Kidney (tissue), 14 donors: ENCODE results near the gene KCNT1. TPM values are rescaled to one million over a fixed set of nuclear protein-coding genes. Genes with fewer than 3 reads are reported as not detected.

Source experiments
- DNase-seq, 5 donors: peaks; one replicate each; pipeline ENCODE4 v3.0.0-alpha.2; 2013 to 2020
- FAIRE-seq: peaks from 2 replicates; lab custom pipeline; 2012; peaks lifted over from hg19 to GRCh38; lab: Jason Lieb, UNC
- H3K27ac ChIP-seq, 2 donors: one replicate each; pipeline ENCODE4 v1.7.0; 2013; ENCODE audit warnings: low read depth in 2 of 2, low read length in 2 of 2, inconsistent platforms in 1 of 2
- H3K27me3 ChIP-seq: one replicate; pipeline ENCODE4 v1.7.1; 2013; ENCODE audit warnings: low read length, inconsistent platforms; ENCODE audit not compliant: control insufficient read depth, insufficient read depth
- H3K36me3 ChIP-seq, 3 donors: one replicate each; pipeline versions ENCODE4 v1.7.0 to v1.7.1; 2013; ENCODE audit warnings: low read length in 3 of 3, control low read depth in 1 of 3, inconsistent platforms in 1 of 3; ENCODE audit not compliant: insufficient read depth in 3 of 3, control insufficient read depth in 2 of 3
- H3K4me1 ChIP-seq, 3 donors: one replicate each; pipeline versions ENCODE4 v1.7.0 to v1.7.1; 2013; ENCODE audit warnings: low read length in 3 of 3, inconsistent platforms in 1 of 3, low read depth in 1 of 3; ENCODE audit not compliant: control insufficient read depth in 2 of 3, insufficient read depth in 2 of 3
- H3K4me3 ChIP-seq, 3 donors: one replicate each; pipeline versions ENCODE4 v1.7.0 to v1.8.1; 2013; ENCODE audit warnings: low read length in 3 of 3, control low read depth in 1 of 3, inconsistent platforms in 1 of 3
- H3K9ac ChIP-seq, 3 donors: one replicate each; pipeline versions ENCODE4 v1.7.0 to v1.7.1; 2013; ENCODE audit warnings: low read length in 3 of 3, control low read depth in 1 of 3, inconsistent platforms in 1 of 3
- H3K9me3 ChIP-seq, 3 donors: one replicate each; pipeline versions ENCODE4 v1.7.0 to v1.7.1; 2013; ENCODE audit warnings: low read length in 3 of 3, control low read depth in 1 of 3, inconsistent platforms in 1 of 3; ENCODE audit not compliant: control insufficient read depth in 2 of 3, insufficient read depth in 1 of 3
- CTCF ChIP-seq: IDR thresholded peaks from 3 replicates; pipeline ENCODE4 v1.5.1; 2012; ENCODE audit warnings: mild to moderate bottlenecking, moderate library complexity, borderline replicate concordance; ENCODE audit not compliant: insufficient read depth; ENCODE audit errors: extremely low read depth
- intact Hi-C: fragments of 100-400 bp; cut with DNase I; formaldehyde crosslinking; loops from one replicate; pipeline ENCODE4 v1.11.1; 2022
- polyA plus RNA-seq: library from polyadenylated mRNA; stranded (reverse); fragments of 350-450 nt; fragmentation: Illumina TruSeq; extraction: RNeasy Lipid Tissue Mini Kit (QIAGEN cat#74804); gene quantifications from one replicate; pipeline ENCODE4 v1.2.3, GENCODE V29; 2014; ENCODE audit warnings: low read depth, low replicate concordance; ENCODE audit not compliant: insufficient read depth
- total RNA-seq: library from RNA; stranded (reverse); fragmentation: NEBNext Ultra II Directional; extraction: Animal tissue kit (Norgen Biotek cat#: 25700); gene quantifications from one replicate; pipeline ENCODE4 v1.2.1, GENCODE V29; 2021
- donor health status: control.
- donor health status: control.
- donor health status: control.
- donor health status: control.
- donor health status: control.
- donor health status: DM: yes; HTN: yes; CAD: no.
- donor health status: Normal renal cell carcinoma (clear cell type).

Gene KCNT1
- total and polyA plus RNA-seq, 2 donors from 2014 or later, result 0.15 TPM; not detected in 1

DNA sequence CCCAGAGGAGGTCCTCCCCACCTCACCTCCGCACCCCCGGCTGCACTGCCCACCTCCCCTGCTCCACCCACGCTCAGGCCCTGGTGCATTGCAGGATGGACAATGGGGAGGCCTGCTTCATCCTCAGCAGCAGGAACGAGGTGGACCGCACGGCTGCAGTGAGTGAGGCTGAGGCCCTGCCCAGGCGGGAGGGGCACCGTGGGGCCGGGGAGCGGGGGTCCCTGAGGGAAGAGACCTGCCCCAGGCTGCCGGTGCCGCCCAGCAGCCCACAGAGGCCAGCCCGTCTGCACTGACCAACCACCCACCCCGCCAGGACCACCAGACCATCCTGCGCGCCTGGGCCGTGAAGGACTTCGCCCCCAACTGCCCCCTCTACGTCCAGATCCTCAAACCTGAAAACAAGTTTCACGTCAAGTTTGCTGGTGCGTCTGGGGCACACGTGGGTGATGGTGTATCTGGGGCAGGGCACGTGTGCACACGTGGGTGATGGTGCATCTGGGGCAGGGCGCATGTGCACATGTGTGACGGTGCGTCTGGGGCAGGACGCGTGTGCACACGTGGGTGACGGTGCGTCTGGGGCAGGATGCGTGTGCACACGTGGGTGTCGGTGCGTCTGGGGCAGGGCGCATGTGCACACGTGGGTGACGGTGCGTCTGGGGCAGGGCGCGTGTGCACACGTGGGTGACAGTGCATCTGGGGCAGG lies 66.7 kb downstream of the KCNT1 start:
- H3K4me1 ChIP-seq, result no peaks in the 10 kb centered on the region
- intact Hi-C loops, result no loop called here
- no peak for TF ChIP-seq CTCF
- H3K9ac ChIP-seq, result no peak overlapping the region
- no peak for DNase-seq
- H3K27ac ChIP-seq, result no peak overlapping the region
- no peaks in the 10 kb centered on the region for H3K36me3 ChIP-seq
- H3K4me3 ChIP-seq, result no peak overlapping the region
- H3K27me3 ChIP-seq, result no peaks in the 10 kb centered on the region
- no peak for FAIRE-seq
- H3K9me3 ChIP-seq, result peaks cover 0 to 14% (median 0%) of the 10 kb centered on the region in 3 donors

GRCh38 chr9:135769489-135770202 lies 67.7 kb downstream of the KCNT1 start:
- no peak for TF ChIP-seq CTCF
- no peaks in the 10 kb centered on the region for H3K4me1 ChIP-seq
- H3K27ac ChIP-seq, result no peak overlapping the region
- DNase-seq (no peak), FAIRE-seq (no peak)
- H3K27me3 ChIP-seq, result no peaks in the 10 kb centered on the region
- H3K9me3 ChIP-seq, result peaks cover 0 to 14% (median 0%) of the 10 kb centered on the region in 3 donors
- H3K4me3 ChIP-seq, result no peak overlapping the region
- no peak overlapping the region for H3K9ac ChIP-seq
- intact Hi-C loops, result no loop called here
- no peaks in the 10 kb centered on the region for H3K36me3 ChIP-seq

DNA sequence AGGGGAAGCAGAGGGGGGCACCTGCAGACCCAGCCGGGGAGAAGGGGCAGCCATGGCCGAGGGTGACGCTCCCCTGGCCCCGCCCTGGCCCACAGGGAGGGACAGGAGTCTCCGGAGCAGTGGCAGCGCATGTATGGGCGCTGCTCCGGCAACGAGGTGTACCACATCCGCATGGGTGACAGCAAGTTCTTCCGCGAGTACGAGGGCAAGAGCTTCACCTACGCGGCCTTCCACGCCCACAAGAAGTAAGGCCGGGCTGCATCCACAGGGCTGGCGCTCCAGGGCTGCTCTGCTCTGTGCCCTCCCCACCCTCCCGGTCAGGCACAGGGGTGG lies 68.2 kb downstream of the KCNT1 start:
- Histone ChIP-seq H3K36me3 (no peaks in the 10 kb centered on the region), H3K4me3 (no peak overlapping the region), H3K4me1 (no peaks in the 10 kb centered on the region), H3K27me3 (no peaks in the 10 kb centered on the region), H3K27ac (no peak overlapping the region), H3K9me3 (peaks cover 0 to 13% (median 0%) of the 10 kb centered on the region in 3 donors), H3K9ac (no peak overlapping the region)
- TF ChIP-seq CTCF, result no peak
- intact Hi-C loops, result no loop called here
- DNase-seq (no peak), FAIRE-seq (no peak)
